Glutamatergic neuron (in vitro differentiated cells): ENCODE data around the gene ATP1A2. TPM values are rescaled to one million over a fixed set of nuclear protein-coding genes. Genes with fewer than 3 reads are reported as not detected.

Experiments
- DNase-seq: peaks from one replicate; pipeline ENCODE4 v3.0.0; 2022
- H3K27ac Mint-ChIP-seq: one replicate; pipeline ENCODE4 v1.8.0; 2020; ENCODE audit warnings: mild to moderate bottlenecking, mixed read lengths, inconsistent platforms; ENCODE audit not compliant: unreplicated experiment
- H3K27me3 Mint-ChIP-seq: one replicate; pipeline ENCODE4 v1.8.0; 2020; ENCODE audit warnings: mild to moderate bottlenecking, moderate library complexity, mixed read lengths, inconsistent platforms; ENCODE audit not compliant: unreplicated experiment
- H3K36me3 Mint-ChIP-seq: one replicate; pipeline ENCODE4 v1.8.0; 2020; ENCODE audit warnings: mild to moderate bottlenecking, mixed read lengths, inconsistent platforms; ENCODE audit not compliant: unreplicated experiment
- H3K4me1 Mint-ChIP-seq: one replicate; pipeline ENCODE4 v1.8.0; 2020; ENCODE audit warnings: mild to moderate bottlenecking, low read depth, mixed read lengths, inconsistent platforms; ENCODE audit not compliant: unreplicated experiment
- H3K4me3 Mint-ChIP-seq: one replicate; pipeline ENCODE4 v1.8.0; 2020; ENCODE audit warnings: mild to moderate bottlenecking, mixed read lengths, inconsistent platforms; ENCODE audit not compliant: unreplicated experiment
- H3K9me3 Mint-ChIP-seq: one replicate; pipeline ENCODE4 v1.8.0; 2020; ENCODE audit warnings: mild to moderate bottlenecking, moderate library complexity, mixed read lengths, inconsistent platforms; ENCODE audit not compliant: unreplicated experiment
- CTCF ChIP-seq: fragments of 200-600 bp; sonication (generic); IDR thresholded peaks from one replicate; pipeline ENCODE4 v1.5.0; 2021; ENCODE audit not compliant: partially characterized antibody, unreplicated experiment
- total RNA-seq: library from RNA; stranded (reverse); fragmentation: NEBNext Ultra II Directional; extraction: Animal tissue kit (Norgen Biotek cat#: 25700); gene quantifications from one replicate; pipeline ENCODE4 v1.2.1, GENCODE V29; 2021; ENCODE audit not compliant: unreplicated experiment

ATP1A2 gene
- total RNA-seq, 1 donor from 2014 or later: not detected

GRCh38 chr1:160154790-160155189 is 39.2 kb downstream of the ATP1A2 start:
- Mint-ChIP-seq H3K27me3 (no peaks in the 10 kb centered on the region), H3K9me3 (peaks cover 2% of the 10 kb centered on the region), H3K27ac (no peak overlapping the region)

DNA sequence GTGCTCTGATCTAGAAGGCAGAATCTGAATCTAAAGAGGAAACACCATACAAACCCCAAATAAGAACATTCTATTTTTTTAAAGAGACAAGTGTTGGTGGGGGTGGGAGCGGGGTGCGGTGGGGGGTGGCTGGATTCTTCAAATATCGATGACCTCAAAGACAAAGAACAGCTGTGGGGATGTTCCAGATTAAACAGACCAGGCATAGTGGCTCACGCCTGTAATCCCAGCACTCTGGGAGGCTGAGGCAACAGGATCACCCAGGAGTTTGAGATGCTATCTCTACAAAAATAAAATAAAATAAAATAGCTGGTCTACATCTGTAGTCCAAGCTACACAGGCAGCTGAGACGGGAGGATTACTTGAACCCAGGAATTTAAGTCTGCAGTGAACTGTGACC is 40.8 kb downstream of the ATP1A2 start:
- Mint-ChIP-seq H3K27me3 (no peaks in the 10 kb centered on the region), H3K36me3 (no peaks in the 10 kb centered on the region), H3K27ac (no peak overlapping the region), H3K4me3 (no peak overlapping the region), H3K4me1 (no peaks in the 10 kb centered on the region), H3K9me3 (peaks cover 2% of the 10 kb centered on the region)
- no peak for DNase-seq
- TF ChIP-seq CTCF: no peak

More at GRCh38 chr1:160154790-160155189, 39.2 kb downstream of the ATP1A2 start:
- Mint-ChIP-seq H3K4me3 (no peak overlapping the region), H3K36me3 (no peaks in the 10 kb centered on the region), H3K4me1 (no peaks in the 10 kb centered on the region)
- TF ChIP-seq CTCF: no peak
- DNase-seq: no peak

- H3K27ac Mint-ChIP-seq: no peak overlapping the region
- no peaks in the 10 kb centered on the region for H3K27me3 Mint-ChIP-seq
- no peak for DNase-seq
- no peaks in the 10 kb centered on the region for H3K4me1 Mint-ChIP-seq
- no peak overlapping the region for H3K4me3 Mint-ChIP-seq
- peaks cover 2% of the 10 kb centered on the region for H3K9me3 Mint-ChIP-seq
- no peaks in the 10 kb centered on the region for H3K36me3 Mint-ChIP-seq
- no peak for TF ChIP-seq CTCF
Observed at GRCh38 chr1:160157174-160157573, 41.6 kb downstream of the ATP1A2 start.

DNA sequence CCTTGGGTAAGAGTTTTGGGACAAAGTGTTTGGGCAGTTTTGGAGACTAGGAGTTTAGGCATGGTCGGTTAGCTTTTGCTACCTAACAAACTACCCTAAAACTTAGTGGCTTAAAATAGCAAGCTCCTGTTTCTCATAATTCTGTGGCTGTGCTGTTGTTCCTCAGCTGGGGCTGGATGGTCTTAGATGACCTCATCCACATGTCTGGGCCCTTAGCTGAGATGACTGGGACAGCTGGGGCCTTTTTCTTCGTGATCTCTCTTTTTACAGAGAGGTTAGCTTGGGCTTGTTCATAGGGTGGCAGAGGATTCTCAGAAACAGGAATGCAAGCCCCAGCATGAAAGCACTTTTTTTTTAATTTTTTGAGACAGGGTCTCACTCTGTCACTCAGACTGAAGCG is 42.5 kb downstream of the ATP1A2 start:
- Mint-ChIP-seq H3K27me3 (no peaks in the 10 kb centered on the region), H3K36me3 (no peaks in the 10 kb centered on the region), H3K4me3 (no peak overlapping the region), H3K4me1 (no peaks in the 10 kb centered on the region), H3K27ac (no peak overlapping the region), H3K9me3 (peaks cover 2% of the 10 kb centered on the region)
- DNase-seq: no peak
- TF ChIP-seq CTCF: no peak

DNA sequence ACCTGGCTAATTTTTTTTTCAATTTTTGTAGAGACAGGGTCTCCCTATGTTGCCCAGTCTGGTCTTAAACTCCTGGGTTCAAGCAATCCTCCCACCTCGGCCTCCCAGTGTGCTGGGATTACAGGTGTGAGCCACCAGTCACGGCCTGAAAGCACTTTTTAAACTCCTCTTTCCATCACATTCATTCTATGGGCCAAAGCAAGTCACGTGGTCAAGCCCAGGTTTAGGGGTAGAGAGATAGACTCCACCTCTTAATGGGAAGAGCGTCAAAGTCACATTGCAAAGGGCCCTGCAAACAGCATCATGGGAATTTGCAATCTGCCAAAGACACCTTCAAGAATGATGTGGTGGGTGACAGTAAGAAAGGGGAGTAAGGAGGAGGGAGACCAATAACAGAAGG is 43.0 kb downstream of the ATP1A2 start:
- TF ChIP-seq CTCF: no peak
- H3K27me3 Mint-ChIP-seq: no peaks in the 10 kb centered on the region
- H3K4me1 Mint-ChIP-seq: no peaks in the 10 kb centered on the region
- H3K27ac Mint-ChIP-seq: no peak overlapping the region
- DNase-seq: no peak
- H3K9me3 Mint-ChIP-seq: peaks cover 3% of the 10 kb centered on the region
- no peaks in the 10 kb centered on the region for H3K36me3 Mint-ChIP-seq
- H3K4me3 Mint-ChIP-seq: no peak overlapping the region
